Vagina (tissue), 2 donors: Measurements from ENCODE around the gene CREB5.

Source experiments
- CTCF ChIP-seq, 3 experiments: fragments of 450-650 bp in 2 of 3; fragments of 200-600 bp in 1 of 3; sonication (generic) in 1 of 3; IDR thresholded peaks; one replicate each; pipeline ENCODE4 v1.5.1; 2017 to 2019; ENCODE audit warnings: antibody characterized with exemption in 3 of 3, mild to moderate bottlenecking in 2 of 3, moderate library complexity in 2 of 3
- POLR2A ChIP-seq, 2 donors: fragments of 450-650 bp; IDR thresholded peaks; one replicate each; pipeline ENCODE4 v1.6.1; 2017; ENCODE audit warnings: antibody characterized with exemption in 2 of 2, mild to moderate bottlenecking in 2 of 2, moderate library complexity in 2 of 2
- POLR2AphosphoS5 ChIP-seq, 2 donors: sonication (generic); formaldehyde crosslinking; IDR thresholded peaks; one replicate each; pipeline ENCODE4 v1.9.0; 2017; ENCODE audit warnings: antibody characterized with exemption in 2 of 2, mild to moderate bottlenecking in 2 of 2, low read depth in 1 of 2; ENCODE audit not compliant: insufficient read depth in 1 of 2

- TF ChIP-seq POLR2AphosphoS5 (IDR thresholded peaks at IDR 0.05; ENCODE audit: insufficient read depth in 1 of 2, low read depth in 1 of 2) (no peak), CTCF (IDR thresholded peaks at IDR 0.05) (no peak), POLR2A (IDR thresholded peaks at IDR 0.05) (no peak)
These were observed 237.5 kb downstream of the CREB5 start for GRCh38 chr7:28649811-28650210.
